Neural cell (in vitro differentiated cells): Measurements from ENCODE around the gene ANKMY1.

ENCODE experiments used
- CTCF ChIP-seq: fragments of 450-650 bp; IDR thresholded peaks from 2 replicates; pipeline ENCODE4 v1.5.1; 2014; ENCODE audit warnings: antibody characterized with exemption, mild to moderate bottlenecking, moderate library complexity; ENCODE audit not compliant: poor library complexity, severe bottlenecking
- TAF1 ChIP-seq: IDR thresholded peaks from 2 replicates; pipeline ENCODE4 v1.6.1; 2012; ENCODE audit warnings: low read depth

GRCh38 chr2:240451791-240452461, 105.9 kb downstream of the ANKMY1 start:
- TF ChIP-seq CTCF (no peak), TAF1 (no peak)
